ENCODE data around the gene OAS3.

OAS3 gene

GRCh38 chr12:112962561-112962960 lies 24.3 kb downstream of the OAS3 start:
- DNase-seq: no peak

DNA sequence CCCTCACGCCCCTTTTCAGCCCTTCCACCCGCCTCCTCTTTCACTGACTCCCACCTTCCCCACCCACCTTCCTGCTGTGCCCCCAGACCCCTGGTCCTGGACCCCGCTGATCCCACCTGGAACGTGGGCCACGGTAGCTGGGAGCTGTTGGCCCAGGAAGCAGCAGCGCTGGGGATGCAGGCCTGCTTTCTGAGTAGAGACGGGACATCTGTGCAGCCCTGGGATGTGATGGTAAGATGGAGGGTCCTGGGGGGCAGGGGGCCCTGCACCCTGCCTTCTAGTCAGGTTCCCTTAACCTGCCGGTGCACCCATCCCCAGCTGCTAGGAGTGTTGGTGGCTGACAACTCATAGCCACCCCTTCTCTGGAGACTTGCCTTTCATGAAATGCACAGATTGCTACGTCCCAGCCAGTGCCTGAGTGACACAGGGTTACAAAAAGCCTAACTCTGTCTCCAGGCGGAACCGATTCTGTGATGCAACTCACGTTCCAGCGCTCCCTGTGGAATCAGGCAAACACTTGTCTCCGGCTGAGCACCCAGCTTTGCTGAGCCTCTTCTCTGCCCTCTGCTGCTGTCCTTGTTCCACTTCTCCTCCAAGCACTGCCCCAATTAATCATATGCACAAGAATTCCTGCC lies 25.1 kb downstream of the OAS3 start:
- DNase-seq: no peak

GRCh38 chr12:112964067-112964670 lies 25.9 kb downstream of the OAS3 start:
- no peak for DNase-seq

DNA sequence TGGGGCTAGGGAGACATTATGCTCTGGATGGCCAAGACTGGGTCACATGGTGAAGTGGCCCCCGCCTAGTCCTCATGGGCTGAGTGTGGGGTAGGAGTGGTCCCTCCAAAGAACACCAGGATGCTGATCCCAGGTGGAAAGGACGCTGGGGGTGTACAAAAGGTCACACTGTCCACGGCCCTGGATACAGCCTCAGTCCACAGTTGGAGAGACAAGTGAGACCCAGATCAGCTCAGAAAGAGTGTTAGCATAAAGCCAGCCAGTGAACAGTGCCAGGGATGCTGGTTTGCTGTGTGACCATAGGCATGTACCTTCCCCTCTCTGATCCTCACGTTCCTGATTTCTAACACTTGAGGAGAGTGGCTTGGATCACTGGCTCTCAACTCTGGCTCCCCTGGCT lies 26.6 kb downstream of the OAS3 start:
- no peak for DNase-seq

DNA sequence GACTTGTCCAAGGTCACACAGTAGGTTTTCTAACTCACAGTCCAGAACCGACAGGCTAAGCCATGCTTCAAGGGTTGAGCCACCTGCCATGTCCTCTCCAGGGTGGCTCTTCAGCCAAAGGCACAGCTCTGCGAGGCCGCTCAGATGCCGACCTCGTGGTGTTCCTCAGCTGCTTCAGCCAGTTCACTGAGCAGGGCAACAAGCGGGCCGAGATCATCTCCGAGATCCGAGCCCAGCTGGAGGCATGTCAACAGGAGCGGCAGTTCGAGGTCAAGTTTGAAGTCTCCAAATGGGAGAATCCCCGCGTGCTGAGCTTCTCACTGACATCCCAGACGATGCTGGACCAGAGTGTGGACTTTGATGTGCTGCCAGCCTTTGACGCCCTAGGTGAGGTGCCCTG lies 27.4 kb downstream of the OAS3 start:
- no peak for DNase-seq

DNA sequence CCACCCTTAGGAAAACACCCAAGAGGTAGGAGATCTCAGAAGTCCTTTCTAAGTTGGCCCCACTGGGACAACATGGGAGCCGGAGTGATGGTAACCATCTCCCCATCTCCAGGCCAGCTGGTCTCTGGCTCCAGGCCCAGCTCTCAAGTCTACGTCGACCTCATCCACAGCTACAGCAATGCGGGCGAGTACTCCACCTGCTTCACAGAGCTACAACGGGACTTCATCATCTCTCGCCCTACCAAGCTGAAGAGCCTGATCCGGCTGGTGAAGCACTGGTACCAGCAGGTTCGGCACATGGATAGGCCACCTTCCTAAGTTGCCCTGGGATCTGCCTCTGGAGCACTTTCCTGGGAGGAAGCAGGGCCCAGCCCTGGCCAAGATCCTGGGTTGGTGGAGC lies 29.0 kb downstream of the OAS3 start:
- DNase-seq: no peak

GRCh38 chr12:112967858-112968257 lies 29.6 kb downstream of the OAS3 start:
- DNase-seq: no peak

- DNase-seq: no peak
These were observed 31.5 kb downstream of the OAS3 start for GRCh38 chr12:112969547-112970306.

- no peak for DNase-seq
These were observed 32.1 kb downstream of the OAS3 start for GRCh38 chr12:112970391-112970790.

GRCh38 chr12:112971248-112971647 lies 33.0 kb downstream of the OAS3 start:
- peak; percentile 23 for DNase-seq

DNA sequence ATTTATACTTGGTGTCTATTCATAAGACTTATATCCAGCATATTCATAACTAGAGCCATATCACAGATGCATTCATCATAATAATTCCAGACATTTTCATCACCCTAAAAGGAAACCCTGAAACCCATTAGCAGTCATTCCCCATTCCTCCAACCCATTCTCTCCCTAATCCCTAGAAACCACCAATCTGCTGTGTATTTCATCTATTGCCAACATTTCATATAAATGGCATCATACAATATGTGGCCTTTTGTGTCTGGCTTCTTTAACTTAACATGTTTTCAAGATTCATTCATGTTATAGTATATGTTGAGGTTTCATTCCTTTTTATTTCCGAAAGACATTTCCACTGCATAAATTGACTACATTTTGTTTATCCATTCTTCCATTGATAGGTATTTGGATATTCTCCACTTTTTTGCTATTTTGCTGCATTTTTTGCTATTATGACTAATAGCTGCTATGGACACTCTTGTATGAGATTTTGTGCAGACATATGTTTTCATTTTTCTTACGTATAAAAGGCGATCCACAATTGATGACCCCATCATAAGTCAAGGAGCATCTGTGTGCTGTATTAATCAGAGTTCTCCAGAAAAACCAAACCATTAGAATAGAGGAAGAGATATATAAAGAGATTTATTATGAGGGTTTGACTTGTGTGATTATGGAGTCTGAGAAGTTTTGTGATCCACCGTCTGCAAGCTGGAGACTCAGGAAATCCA lies 34.9 kb downstream of the OAS3 start:
- no peak for DNase-seq

DNA sequence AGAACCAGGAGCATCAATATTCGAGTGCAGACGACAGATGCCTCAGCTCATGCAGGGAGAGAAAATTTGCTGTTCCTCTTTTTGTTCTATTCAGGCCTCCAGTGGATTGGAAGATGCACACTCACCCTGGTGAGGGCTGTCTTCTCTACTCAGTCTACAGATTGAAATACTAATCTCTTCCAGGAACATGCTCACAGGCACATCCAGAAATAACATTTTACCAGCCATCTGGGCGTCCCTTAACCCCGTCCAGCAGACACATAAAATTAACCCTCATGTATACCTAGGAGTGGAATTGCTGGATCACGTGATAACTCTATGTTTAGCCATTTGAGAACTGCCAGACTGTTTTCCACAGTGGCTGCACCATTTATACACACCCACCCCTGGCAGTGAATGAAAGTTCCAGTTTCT lies 35.6 kb downstream of the OAS3 start:
- peak; percentile 4 for DNase-seq

DNA sequence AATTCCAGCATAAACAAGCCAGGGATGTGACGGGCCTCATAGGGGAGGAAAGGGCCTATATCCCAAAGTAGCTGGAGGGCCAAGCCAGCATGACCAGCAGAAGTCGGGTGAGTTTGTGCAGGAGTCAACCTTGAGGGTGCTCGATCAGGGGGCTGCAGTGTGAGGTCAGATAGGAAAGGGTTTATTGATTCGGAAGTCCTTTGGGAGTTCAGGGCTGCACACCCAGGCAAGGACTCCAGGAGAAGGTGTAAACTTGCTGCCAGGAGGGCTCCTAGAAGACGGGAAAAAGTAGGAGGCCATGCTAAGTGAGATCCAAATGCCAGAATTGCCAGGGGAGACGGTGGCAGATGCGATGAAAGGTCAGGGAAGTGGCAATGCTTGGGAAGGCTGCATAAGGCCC lies 36.6 kb downstream of the OAS3 start:
- no peak for DNase-seq

- DNase-seq: no peak
These were observed 38.9 kb downstream of the OAS3 start for GRCh38 chr12:112977139-112977538.

- DNase-seq: no peak
These were observed 39.4 kb downstream of the OAS3 start for GRCh38 chr12:112977641-112978040.

GRCh38 chr12:112978163-112979040 lies 40.1 kb downstream of the OAS3 start, which contains the start of gene OAS2:
Gene OAS2, plus strand, starts transcription at chr12:112978519. Its CDS starts 90 bp downstream, at chr12:112978609.
- DNase-seq: no peak

DNA sequence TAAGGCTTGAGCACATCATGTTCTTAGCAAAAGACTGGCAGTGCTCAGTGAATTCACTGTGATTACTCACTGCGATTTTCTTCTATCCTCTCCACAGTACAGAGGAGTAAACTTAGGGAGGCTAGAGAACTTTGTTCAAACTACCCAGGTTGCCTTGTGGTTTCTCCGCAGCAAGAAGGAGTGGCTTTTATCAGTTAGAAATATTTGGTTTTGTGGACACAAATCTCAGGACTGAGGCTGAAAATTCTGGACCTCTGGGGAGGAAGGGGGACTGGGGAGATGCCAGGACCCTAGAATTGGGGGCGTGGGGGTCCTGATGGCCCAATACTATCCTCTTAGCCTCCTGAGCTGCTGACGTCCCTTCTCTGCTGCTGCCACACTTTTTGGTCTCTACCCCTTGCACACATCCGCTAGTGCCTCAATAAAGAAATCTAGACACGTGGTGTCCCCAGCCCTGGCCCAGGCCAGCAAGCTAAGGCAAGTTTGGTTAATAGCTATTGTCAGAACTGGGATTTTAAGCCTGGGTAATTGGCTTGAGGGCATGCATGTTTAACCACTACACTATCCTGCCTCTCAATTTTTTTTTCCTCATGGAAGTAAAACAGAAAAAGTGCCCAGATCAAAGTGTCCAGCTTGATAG lies 40.9 kb downstream of the OAS3 start:
- DNase-seq: no peak

GRCh38 chr12:112980491-112981158 lies 42.4 kb downstream of the OAS3 start:
- no peak for DNase-seq

- no peak for DNase-seq
These were observed 47.5 kb downstream of the OAS3 start for GRCh38 chr12:112985642-112986290.

DNA sequence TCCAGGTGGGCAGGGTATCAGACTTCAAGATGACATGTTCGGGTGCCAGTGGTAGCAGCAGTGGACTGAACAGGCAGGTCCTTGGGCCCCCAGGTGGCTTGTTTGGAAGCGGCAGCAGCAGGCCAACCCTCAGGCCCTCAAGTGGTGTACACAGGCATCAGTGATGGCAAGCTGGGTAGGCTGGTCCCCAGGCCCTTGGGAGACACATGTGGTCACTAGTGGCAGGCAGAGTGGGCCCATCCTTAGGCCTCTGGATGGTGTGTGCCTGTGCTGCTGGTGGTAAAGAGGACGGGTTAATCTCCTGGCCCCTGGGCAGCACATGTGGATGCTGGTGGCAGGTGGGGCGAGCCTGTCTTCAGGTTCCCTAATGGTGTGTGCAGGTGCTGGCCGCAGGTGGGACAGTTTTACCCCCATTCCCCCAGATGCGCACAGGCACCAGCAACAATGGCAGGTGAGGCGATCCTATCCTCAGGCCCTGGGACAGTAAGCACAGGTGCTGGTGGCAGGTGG lies 48.1 kb downstream of the OAS3 start:
- DNase-seq: no peak

- DNase-seq: no peak
These were observed 49.3 kb downstream of the OAS3 start for GRCh38 chr12:112987561-112987960.

Measured in COR-L47 (cell line).